ENCODE measurements around the gene CNTROB. TPM values are rescaled to one million over a fixed set of nuclear protein-coding genes. Genes with fewer than 3 reads are reported as not detected.

Gene CNTROB
- total RNA-seq, 1 donor from 2014 or later, result 54.5 TPM

DNA sequence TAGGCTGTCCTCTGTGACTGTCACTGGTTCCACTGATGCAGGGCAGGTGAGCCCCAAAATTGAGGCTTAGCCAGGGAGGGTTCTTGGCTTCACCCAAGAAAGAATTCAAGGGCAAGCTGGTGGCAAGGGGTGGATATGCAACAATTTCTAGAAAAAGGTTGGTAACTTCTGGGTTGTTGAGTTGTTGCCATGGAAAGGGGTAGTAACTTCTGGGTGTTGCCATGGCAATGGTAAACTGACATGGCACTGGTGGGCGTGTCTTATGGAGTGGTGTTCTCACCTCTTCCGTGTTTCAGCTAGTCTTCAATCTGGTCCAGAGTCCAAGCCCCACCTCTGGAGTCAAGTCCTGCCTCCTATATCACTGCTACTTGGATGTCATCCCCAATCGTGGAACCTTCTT lies 60.9 kb downstream of the CNTROB start:
- intact Hi-C loops (cut with micrococcal nuclease), result no loop called here
- Mint-ChIP-seq H3K9me3 (no peaks in the 10 kb centered on the region), H3K4me3 (no peak overlapping the region), H3K27me3 (peaks cover 23% of the 10 kb centered on the region), H3K4me1 (peaks cover 23% of the 10 kb centered on the region), H3K36me3 (ENCODE audit: low read depth) (no peaks in the 10 kb centered on the region), H3K27ac (peak overlapping the region; percentile 19)
- peak; percentile 67 for DNase-seq

DNA sequence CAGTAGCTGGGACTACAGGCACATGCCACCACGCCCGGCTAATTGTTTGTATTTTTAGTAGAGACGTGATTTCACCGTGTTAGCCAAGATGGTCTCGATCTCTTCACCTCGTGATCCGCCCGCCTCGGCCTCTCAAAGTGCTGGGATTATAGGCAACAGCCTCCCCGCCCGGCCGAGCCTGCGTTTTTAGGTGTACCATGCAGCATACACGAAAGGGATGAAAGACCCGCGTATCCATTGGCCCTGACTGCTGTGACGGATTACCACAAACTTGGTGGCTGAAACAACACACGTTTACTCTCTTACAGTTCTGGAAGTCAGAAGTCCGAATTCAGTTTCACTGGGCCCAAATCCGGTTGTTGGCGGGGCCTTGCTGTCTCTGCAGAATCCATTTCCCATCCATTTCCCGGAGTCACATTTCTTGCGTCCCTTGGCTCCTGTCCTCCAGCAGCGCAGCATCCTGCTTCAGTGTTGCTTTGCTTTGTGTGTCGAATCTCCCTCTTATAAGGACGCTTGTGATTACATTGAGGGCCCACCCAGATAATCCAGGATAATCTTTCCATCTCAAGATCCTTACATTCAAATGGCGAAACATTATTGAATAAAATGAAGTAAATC lies 62.1 kb downstream of the CNTROB start:
- no peaks in the 10 kb centered on the region for H3K36me3 Mint-ChIP-seq (ENCODE audit: low read depth)
- H3K4me3 Mint-ChIP-seq, result no peak overlapping the region
- DNase-seq, result no peak
- H3K9me3 Mint-ChIP-seq, result no peaks in the 10 kb centered on the region
- H3K4me1 Mint-ChIP-seq, result peaks cover 20% of the 10 kb centered on the region
- H3K27me3 Mint-ChIP-seq, result peaks cover 28% of the 10 kb centered on the region
- H3K27ac Mint-ChIP-seq, result no peak overlapping the region
- intact Hi-C loops (cut with micrococcal nuclease), result no loop called here

DNA sequence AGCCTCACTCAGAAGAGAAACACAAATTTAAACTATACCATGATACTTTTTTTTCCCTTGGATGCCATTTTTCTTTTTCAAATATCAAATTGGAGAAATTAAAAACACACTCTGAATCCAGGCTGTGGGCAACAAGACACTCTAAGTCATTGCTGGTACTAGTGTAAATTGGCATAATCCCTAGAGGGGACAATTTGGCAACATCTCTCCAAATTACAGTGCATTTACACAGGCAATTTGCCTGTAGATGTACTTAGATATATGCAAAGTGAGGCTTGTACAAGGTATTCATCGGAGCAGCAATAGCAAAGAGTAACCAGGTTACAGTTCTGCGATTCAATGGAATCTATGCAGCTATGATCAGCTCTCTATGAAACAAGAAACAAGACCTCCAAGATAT lies 63.7 kb downstream of the CNTROB start:
- H3K36me3 Mint-ChIP-seq (ENCODE audit: low read depth), result no peaks in the 10 kb centered on the region
- no peak overlapping the region for H3K27ac Mint-ChIP-seq
- H3K4me3 Mint-ChIP-seq, result no peak overlapping the region
- peaks cover 8% of the 10 kb centered on the region for H3K4me1 Mint-ChIP-seq
- H3K9me3 Mint-ChIP-seq, result no peaks in the 10 kb centered on the region
- intact Hi-C loops (cut with micrococcal nuclease), result no loop called here
- peaks cover 37% of the 10 kb centered on the region for H3K27me3 Mint-ChIP-seq
- DNase-seq, result no peak

DNA sequence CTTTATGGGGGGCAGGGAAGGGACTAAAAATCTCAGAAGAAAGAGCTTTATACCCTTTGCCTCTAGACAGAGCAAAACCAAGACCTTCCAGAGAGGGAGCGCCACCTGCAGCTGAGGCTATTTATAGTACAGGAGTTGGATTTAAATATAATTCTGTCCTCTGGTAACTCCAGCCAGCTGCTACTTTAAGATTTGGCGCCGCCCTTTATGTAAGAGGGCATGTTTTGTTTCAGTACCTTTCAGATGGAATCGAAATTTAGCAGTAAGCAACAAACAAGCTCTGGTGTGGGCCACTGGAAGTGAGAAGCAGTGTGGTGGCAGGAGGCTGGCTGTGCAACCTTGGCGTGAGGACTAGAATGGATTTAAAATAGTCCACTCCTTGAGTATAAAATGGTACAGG lies 65.2 kb downstream of the CNTROB start:
- intact Hi-C loops (cut with micrococcal nuclease), result no loop called here
- H3K9me3 Mint-ChIP-seq, result no peaks in the 10 kb centered on the region
- no peaks in the 10 kb centered on the region for H3K36me3 Mint-ChIP-seq (ENCODE audit: low read depth)
- no peak overlapping the region for H3K27ac Mint-ChIP-seq
- peaks cover 48% of the 10 kb centered on the region for H3K27me3 Mint-ChIP-seq
- H3K4me1 Mint-ChIP-seq, result peaks cover 7% of the 10 kb centered on the region
- peak; percentile 83 for DNase-seq
- H3K4me3 Mint-ChIP-seq, result no peak overlapping the region

Other genes starting within 250 kb of the CNTROB start
- 177 and 178 TPM in 2 replicates for gene TP53, start 244.7 kb upstream of the CNTROB start, total RNA-seq
- gene WRAP53, start 243.7 kb upstream of the CNTROB start, total RNA-seq, result 33.8 and 35.0 TPM in 2 replicates
- gene EFNB3, start 227.0 kb upstream of the CNTROB start, total RNA-seq, result 0.05 TPM in 1 of 2 replicates, not detected in the other
- gene DNAH2, start 214.5 kb upstream of the CNTROB start, total RNA-seq, result not detected in 2 replicates
- gene KDM6B, start 98.0 kb upstream of the CNTROB start, total RNA-seq, result 121 and 128 TPM in 2 replicates
- gene TMEM88, start 77.1 kb upstream of the CNTROB start, total RNA-seq, result 6.1 and 7.1 TPM in 2 replicates
- 45.2 and 47.5 TPM in 2 replicates for gene NAA38, start 74.6 kb upstream of the CNTROB start, total RNA-seq
- 12.7 and 14.0 TPM in 2 replicates for gene CYB5D1, start 74.2 kb upstream of the CNTROB start, total RNA-seq
- 152 and 158 TPM in 2 replicates for gene CHD3, start 43.4 kb upstream of the CNTROB start, total RNA-seq
- 6.2 and 6.5 TPM in 2 replicates for gene RNF227, start 15.9 kb upstream of the CNTROB start, total RNA-seq
- gene KCNAB3, start 2.4 kb upstream of the CNTROB start, total RNA-seq, result 9.7 and 12.8 TPM in 2 replicates
- gene TRAPPC1, start 260 bp upstream of the CNTROB start, total RNA-seq, result 150 and 159 TPM in 2 replicates
- gene GUCY2D, start 70.4 kb downstream of the CNTROB start, total RNA-seq, result not detected in 2 replicates
- gene ALOX15B, start 106.9 kb downstream of the CNTROB start, total RNA-seq, result not detected in 2 replicates
- gene ALOX12B, start 155.5 kb downstream of the CNTROB start, total RNA-seq, result 0.77 and 0.88 TPM in 2 replicates
- not detected in 2 replicates for gene ALOXE3, start 186.3 kb downstream of the CNTROB start, total RNA-seq
- gene HES7, start 191.9 kb downstream of the CNTROB start, total RNA-seq, result 1.5 and 2.1 TPM in 2 replicates
- gene PER1, start 220.2 kb downstream of the CNTROB start, total RNA-seq, result 39.4 and 41.7 TPM in 2 replicates
- 45.1 and 49.6 TPM in 2 replicates for gene VAMP2, start 230.7 kb downstream of the CNTROB start, total RNA-seq
- gene TMEM107, start 244.2 kb downstream of the CNTROB start, total RNA-seq, result 20.9 and 21.4 TPM in 2 replicates